Neural progenitor cell (in vitro differentiated cells): Measurements from ENCODE around the gene PLCG1. TPM values are rescaled to one million over a fixed set of nuclear protein-coding genes. Genes with fewer than 3 reads are reported as not detected.

Experiments used
- DNase-seq: peaks from one replicate; pipeline ENCODE4 v3.0.0-alpha.2; 2016; ENCODE audit warnings: low spot score
- H2AFZ ChIP-seq: fragments of 200-600 bp; sonication (generic); replicated peaks from 2 replicates; pipeline ENCODE4 v1.6.1; 2016; ENCODE audit warnings: antibody characterized with exemption
- H3F3A ChIP-seq: fragments of 200-600 bp; sonication (generic); 2 replicates; pipeline ENCODE4 v1.6.1; 2016; ENCODE audit warnings: antibody characterized with exemption, low read depth
- H3K27ac ChIP-seq: fragments of 200-600 bp; sonication (generic); 2 replicates; pipeline ENCODE4 v1.5.1; 2016; ENCODE audit warnings: mild to moderate bottlenecking
- H3K27me3 ChIP-seq: fragments of 200-600 bp; sonication (generic); 2 replicates; pipeline ENCODE4 v1.6.1; 2016; ENCODE audit warnings: mild to moderate bottlenecking, moderate library complexity
- H3K36me3 ChIP-seq: fragments of 200-600 bp; sonication (generic); 2 replicates; pipeline ENCODE4 v1.5.1; 2016
- H3K4me1 ChIP-seq: fragments of 200-600 bp; sonication (generic); 2 replicates; pipeline ENCODE4 v1.6.1; 2016; ENCODE audit warnings: mixed run types
- H3K4me2 ChIP-seq: fragments of 200-600 bp; sonication (generic); 2 replicates; pipeline ENCODE4 v1.6.1; 2016
- H3K4me3 ChIP-seq: fragments of 200-600 bp; sonication (generic); 2 replicates; pipeline ENCODE4 v1.5.1; 2016
- H3K79me2 ChIP-seq: fragments of 200-600 bp; sonication (generic); 2 replicates; pipeline ENCODE4 v1.6.1; 2016; ENCODE audit warnings: low read depth
- H3K9ac ChIP-seq: fragments of 200-600 bp; sonication (generic); 2 replicates; pipeline ENCODE4 v1.6.1; 2016
- H3K9me3 ChIP-seq: fragments of 200-600 bp; sonication (generic); 2 replicates; pipeline ENCODE4 v1.5.1; 2016; ENCODE audit warnings: low read depth
- H4K20me1 ChIP-seq: fragments of 200-600 bp; sonication (generic); 2 replicates; pipeline ENCODE4 v1.6.1; 2016; ENCODE audit warnings: low read depth
- H3K27ac Mint-ChIP-seq: 3 replicates; pipeline ENCODE4 v1.8.0; 2021; ENCODE audit warnings: mixed read lengths
- H3K27me3 Mint-ChIP-seq: 2 replicates; pipeline ENCODE4 v1.8.0; 2022; ENCODE audit warnings: low read depth, mild to moderate bottlenecking, inconsistent platforms, moderate library complexity, mixed read lengths; ENCODE audit not compliant: insufficient read depth
- H3K36me3 Mint-ChIP-seq: 3 replicates; pipeline ENCODE4 v1.8.0; 2021; ENCODE audit warnings: mixed read lengths
- H3K4me1 Mint-ChIP-seq: 3 replicates; pipeline ENCODE4 v1.8.0; 2021; ENCODE audit warnings: mixed read lengths
- H3K4me3 Mint-ChIP-seq: 3 replicates; pipeline ENCODE4 v1.8.0; 2021; ENCODE audit warnings: mild to moderate bottlenecking, moderate library complexity, mixed read lengths
- H3K9me3 Mint-ChIP-seq: 3 replicates; pipeline ENCODE4 v1.8.0; 2020; ENCODE audit warnings: mixed read lengths
- CTCF ChIP-seq: fragments of 200-600 bp; sonication (generic); IDR thresholded peaks from 2 replicates; pipeline ENCODE4 v1.5.1; 2017; ENCODE audit warnings: antibody characterized with exemption, mild to moderate bottlenecking
- EZH2 ChIP-seq: fragments of 200-600 bp; sonication (generic); IDR thresholded peaks from 2 replicates; pipeline ENCODE4 v1.6.1; 2017; ENCODE audit warnings: antibody characterized with exemption, mild to moderate bottlenecking, moderate library complexity
- EZH2phosphoT487 ChIP-seq: fragments of 200-600 bp; sonication (generic); IDR thresholded peaks from 2 replicates; pipeline ENCODE4 v1.6.1; 2017; ENCODE audit warnings: antibody characterized with exemption
- total RNA-seq: library from RNA; depleted of rRNA; stranded (reverse); fragments of >200 nt; gene quantifications from 2 replicates; pipeline ENCODE4 v1.2.3, GENCODE V29; 2015; ENCODE audit warnings: low replicate concordance

The PLCG1 gene
- total RNA-seq, 1 donor from 2014 or later: 146 TPM

GRCh38 chr20:41204304-41205265 lies 67.2 kb downstream of the PLCG1 start:
- Mint-ChIP-seq H3K36me3 (peaks cover 20% of the 10 kb centered on the region), H3K27me3 (peaks cover 2% of the 10 kb centered on the region), H3K4me3 (no peak overlapping the region), H3K9me3 (peaks cover 20% of the 10 kb centered on the region), H3K27ac (no peak overlapping the region), H3K4me1 (no peaks in the 10 kb centered on the region)
- no peak overlapping the region for H2AFZ ChIP-seq
- no peaks in the 10 kb centered on the region for H3K9me3 ChIP-seq
- no peaks in the 10 kb centered on the region for H3F3A ChIP-seq
- H3K4me2 ChIP-seq: no peak overlapping the region
- no peaks in the 10 kb centered on the region for H4K20me1 ChIP-seq
- H3K4me3 ChIP-seq: no peak overlapping the region
- TF ChIP-seq CTCF: no peak
- TF ChIP-seq EZH2phosphoT487: no peak
- TF ChIP-seq EZH2: no peak
- H3K27me3 ChIP-seq: no peaks in the 10 kb centered on the region
- no peaks in the 10 kb centered on the region for H3K36me3 ChIP-seq
- H3K27ac ChIP-seq: no peak overlapping the region
- no peak for DNase-seq
- H3K79me2 ChIP-seq: no peaks in the 10 kb centered on the region
- H3K9ac ChIP-seq: no peak overlapping the region
- H3K4me1 ChIP-seq: no peaks in the 10 kb centered on the region

GRCh38 chr20:41205313-41205712 lies 68.0 kb downstream of the PLCG1 start:
- no peak overlapping the region for H3K4me3 ChIP-seq
- H3K36me3 ChIP-seq: no peaks in the 10 kb centered on the region
- Mint-ChIP-seq H3K9me3 (peaks cover 20% of the 10 kb centered on the region), H3K27me3 (peaks cover 2% of the 10 kb centered on the region), H3K27ac (no peak overlapping the region), H3K4me1 (no peaks in the 10 kb centered on the region), H3K36me3 (peaks cover 16% of the 10 kb centered on the region), H3K4me3 (no peak overlapping the region)
- H3K4me1 ChIP-seq: no peaks in the 10 kb centered on the region
- DNase-seq: no peak
- H2AFZ ChIP-seq: no peak overlapping the region
- TF ChIP-seq EZH2 (no peak), CTCF (no peak), EZH2phosphoT487 (no peak)
- H3K27ac ChIP-seq: no peak overlapping the region
- H3K79me2 ChIP-seq: no peaks in the 10 kb centered on the region
- no peaks in the 10 kb centered on the region for H4K20me1 ChIP-seq
- no peak overlapping the region for H3K4me2 ChIP-seq
- H3K27me3 ChIP-seq: no peaks in the 10 kb centered on the region
- H3F3A ChIP-seq: no peaks in the 10 kb centered on the region
- H3K9ac ChIP-seq: no peak overlapping the region
- no peaks in the 10 kb centered on the region for H3K9me3 ChIP-seq

GRCh38 chr20:41213150-41213820 lies 75.9 kb downstream of the PLCG1 start:
- H3K27ac ChIP-seq: no peak overlapping the region
- no peak overlapping the region for H3K4me3 Mint-ChIP-seq

More at GRCh38 chr20:41213150-41213820, 75.9 kb downstream of the PLCG1 start:
- Histone ChIP-seq H3K4me1 (no peaks in the 10 kb centered on the region), H3K9me3 (no peaks in the 10 kb centered on the region), H3K36me3 (no peaks in the 10 kb centered on the region), H4K20me1 (no peaks in the 10 kb centered on the region), H3K27me3 (no peaks in the 10 kb centered on the region), H3K79me2 (no peaks in the 10 kb centered on the region), H3K4me2 (no peak overlapping the region), H3F3A (no peaks in the 10 kb centered on the region), H2AFZ (no peak overlapping the region), H3K4me3 (no peak overlapping the region), H3K9ac (no peak overlapping the region)
- no peaks in the 10 kb centered on the region for H3K9me3 Mint-ChIP-seq
- no peaks in the 10 kb centered on the region for H3K36me3 Mint-ChIP-seq
- H3K27ac Mint-ChIP-seq: no peak overlapping the region
- TF ChIP-seq EZH2phosphoT487 (no peak), EZH2 (no peak), CTCF (no peak)
- H3K27me3 Mint-ChIP-seq: no peaks in the 10 kb centered on the region
- DNase-seq: no peak
- H3K4me1 Mint-ChIP-seq: no peaks in the 10 kb centered on the region
